AG09319 (cell line): ENCODE results near the gene CACNA2D4.

ENCODE experiments used
- DNase-seq: peaks from one replicate; pipeline ENCODE4 v3.0.0-alpha.2; 2010; ENCODE audit warnings: low read depth; ENCODE audit errors: extremely low read depth
- CTCF ChIP-seq: IDR thresholded peaks from 2 replicates; pipeline ENCODE4 v1.5.1; 2011; ENCODE audit warnings: low read depth, mild to moderate bottlenecking, inconsistent platforms, low read length, moderate library complexity

CACNA2D4 gene

GRCh38 chr12:1852076-1852475 is 66.4 kb downstream of the CACNA2D4 start:
- TF ChIP-seq CTCF, result no peak
- DNase-seq, result no peak

- TF ChIP-seq CTCF, result no peak
- DNase-seq, result no peak
Measured at GRCh38 chr12:1851151-1851701, 67.2 kb downstream of the CACNA2D4 start.

- DNase-seq, result no peak
- no peak for TF ChIP-seq CTCF
Measured at GRCh38 chr12:1848745-1849144, 69.7 kb downstream of the CACNA2D4 start.

- no peak for DNase-seq
- TF ChIP-seq CTCF, result no peak
Measured at GRCh38 chr12:1848146-1848545, 70.3 kb downstream of the CACNA2D4 start.

- no peak for DNase-seq
Measured at GRCh38 chr12:1847411-1847810, 71.0 kb downstream of the CACNA2D4 start.

GRCh38 chr12:1846421-1847405 is 71.7 kb downstream of the CACNA2D4 start:
- no peak for TF ChIP-seq CTCF
- DNase-seq, result no peak

More at GRCh38 chr12:1847411-1847810, 71.0 kb downstream of the CACNA2D4 start:
- no peak for TF ChIP-seq CTCF

GRCh38 chr12:1845886-1846285 is 72.6 kb downstream of the CACNA2D4 start:
- DNase-seq, result no peak
- TF ChIP-seq CTCF, result no peak
